ENCODE data around the gene PAFAH1B2.
"Not testable (repeated sequence)": the region's sequence is repeated elsewhere in the genome, so short reads cannot be mapped to it uniquely, and the experiment has no call there.

PAFAH1B2 gene

DNA sequence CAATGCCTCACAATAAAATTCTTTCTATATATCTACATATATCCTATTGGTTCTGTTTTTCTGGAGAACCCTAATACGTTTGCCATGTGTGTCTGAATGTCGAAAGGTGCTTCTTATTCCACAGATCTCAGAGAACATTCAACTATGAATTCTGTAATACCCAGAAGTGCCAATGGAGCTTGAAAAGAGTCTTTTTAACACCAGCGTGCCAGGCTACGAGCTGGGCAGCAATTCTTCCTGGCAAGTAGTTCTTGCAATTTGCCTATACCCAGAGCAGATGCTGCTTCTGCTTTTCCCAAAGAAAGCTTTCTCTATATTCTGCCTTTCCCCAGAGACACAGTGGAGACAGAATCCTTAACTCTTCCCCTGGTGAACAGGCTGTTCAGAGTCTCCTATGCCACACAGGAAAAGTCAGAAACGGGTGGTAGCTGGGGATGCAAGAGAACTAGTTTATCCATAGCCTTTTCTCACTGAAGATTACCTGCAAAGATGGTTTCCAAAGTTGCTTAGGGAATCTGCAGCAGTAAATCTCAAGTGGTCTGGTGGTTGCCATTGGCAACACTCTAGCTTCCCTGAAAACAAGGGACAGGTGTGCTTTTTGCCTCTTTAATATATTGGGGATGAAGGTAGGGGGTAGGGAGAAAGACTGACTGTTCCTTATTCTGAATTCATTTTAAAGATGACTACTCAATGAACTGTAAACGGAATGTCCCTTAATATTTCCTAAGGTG lies 16.8 kb upstream of the PAFAH1B2 start:
- no peak for DNase-seq

DNA sequence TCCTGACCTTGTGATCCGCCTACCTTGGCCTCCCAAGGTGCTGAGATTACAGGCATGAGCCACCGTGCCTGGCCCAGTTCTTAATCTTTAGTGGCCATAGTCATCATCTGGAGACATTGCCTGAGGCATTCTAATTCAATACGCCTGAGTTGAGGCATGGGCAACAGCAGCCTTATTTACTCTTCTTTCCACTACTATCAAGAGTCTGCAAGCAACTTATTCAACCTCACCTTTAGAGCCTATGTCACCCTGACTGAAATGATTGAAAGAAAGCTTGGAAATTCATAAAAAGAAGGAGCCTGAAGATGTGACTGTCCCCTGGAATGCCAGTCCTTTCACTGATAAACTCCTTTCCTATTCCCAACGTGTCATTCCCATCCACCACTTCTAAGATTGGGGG lies 15.8 kb upstream of the PAFAH1B2 start:
- DNase-seq: no peak

DNA sequence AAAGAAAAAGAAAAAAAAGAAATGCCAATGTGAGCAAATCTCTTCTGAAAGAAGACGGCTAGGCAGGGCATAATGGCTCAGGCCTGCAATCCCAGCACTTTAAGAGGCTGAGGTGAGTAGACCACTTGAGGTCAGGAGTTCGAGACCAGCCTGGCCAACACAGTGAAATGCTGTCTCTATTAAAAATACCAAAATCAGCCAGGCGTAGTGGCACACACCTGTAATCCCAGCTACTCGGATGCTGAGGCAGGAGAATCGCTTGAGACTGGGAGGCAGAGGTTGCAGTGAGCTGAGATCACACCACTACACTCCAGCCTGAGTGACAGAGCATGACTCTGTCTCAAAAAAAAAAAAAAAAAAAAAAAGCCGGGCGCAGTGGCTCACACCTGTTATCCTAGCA lies 13.7 kb upstream of the PAFAH1B2 start:
- not testable (repeated sequence) for DNase-seq

DNA sequence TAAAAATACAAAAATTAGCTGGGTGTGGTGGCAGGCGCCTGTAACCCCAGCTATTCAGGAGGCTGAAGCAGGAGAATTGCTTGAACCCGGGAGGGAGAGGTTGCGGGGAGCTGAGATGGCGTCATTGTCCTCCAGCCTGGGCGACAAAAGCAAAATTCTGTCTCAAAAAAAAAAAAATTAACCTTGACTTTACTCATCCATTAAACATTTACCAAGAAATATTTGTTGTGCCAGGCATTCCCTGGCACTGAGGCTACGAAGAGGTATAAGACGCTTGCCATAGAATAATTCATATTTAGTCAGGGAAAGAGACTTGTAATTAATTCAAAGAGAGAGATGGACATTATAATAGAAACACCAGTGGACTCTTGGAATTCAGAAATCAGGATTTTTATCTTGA lies 13.2 kb upstream of the PAFAH1B2 start:
- DNase-seq: no peak

DNA sequence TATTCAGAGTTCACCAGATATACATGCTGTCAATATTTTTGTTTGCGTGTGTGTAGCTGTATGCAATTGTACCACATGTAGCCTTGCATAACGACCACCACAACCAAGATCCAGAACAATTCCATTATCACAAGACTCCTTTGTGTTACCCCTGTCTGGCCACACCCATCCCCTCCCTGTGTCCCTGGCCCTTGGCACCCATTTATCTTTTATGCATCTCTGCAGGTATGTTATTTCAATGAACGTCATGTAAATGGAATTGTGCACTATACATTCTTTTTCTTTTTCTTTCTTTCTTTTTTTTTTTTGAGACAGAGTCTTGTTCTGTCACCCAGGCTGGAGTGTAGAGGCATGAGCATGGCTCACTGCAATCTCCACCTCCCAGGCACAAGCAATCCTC lies 9.7 kb upstream of the PAFAH1B2 start:
- no peak for DNase-seq

DNA sequence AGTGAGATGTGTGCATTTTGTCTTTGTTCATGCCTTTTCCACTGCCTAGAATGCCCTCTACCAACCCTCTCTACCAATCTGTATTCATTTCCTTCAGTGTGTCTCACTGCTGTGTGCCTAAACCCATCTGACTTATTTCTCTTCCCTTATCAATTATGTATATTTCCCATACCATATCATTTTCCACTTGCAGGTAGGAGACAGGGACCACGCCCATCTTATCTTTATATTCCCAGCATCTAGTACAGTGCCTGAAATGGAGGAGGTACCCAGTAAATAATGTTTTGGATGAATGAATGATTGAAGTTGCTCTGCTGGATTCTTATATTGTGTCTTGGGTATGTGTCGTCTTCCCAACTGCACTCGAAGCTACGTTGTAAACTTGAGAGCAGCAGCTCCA lies 9.1 kb upstream of the PAFAH1B2 start:
- DNase-seq: not testable (repeated sequence)

DNA sequence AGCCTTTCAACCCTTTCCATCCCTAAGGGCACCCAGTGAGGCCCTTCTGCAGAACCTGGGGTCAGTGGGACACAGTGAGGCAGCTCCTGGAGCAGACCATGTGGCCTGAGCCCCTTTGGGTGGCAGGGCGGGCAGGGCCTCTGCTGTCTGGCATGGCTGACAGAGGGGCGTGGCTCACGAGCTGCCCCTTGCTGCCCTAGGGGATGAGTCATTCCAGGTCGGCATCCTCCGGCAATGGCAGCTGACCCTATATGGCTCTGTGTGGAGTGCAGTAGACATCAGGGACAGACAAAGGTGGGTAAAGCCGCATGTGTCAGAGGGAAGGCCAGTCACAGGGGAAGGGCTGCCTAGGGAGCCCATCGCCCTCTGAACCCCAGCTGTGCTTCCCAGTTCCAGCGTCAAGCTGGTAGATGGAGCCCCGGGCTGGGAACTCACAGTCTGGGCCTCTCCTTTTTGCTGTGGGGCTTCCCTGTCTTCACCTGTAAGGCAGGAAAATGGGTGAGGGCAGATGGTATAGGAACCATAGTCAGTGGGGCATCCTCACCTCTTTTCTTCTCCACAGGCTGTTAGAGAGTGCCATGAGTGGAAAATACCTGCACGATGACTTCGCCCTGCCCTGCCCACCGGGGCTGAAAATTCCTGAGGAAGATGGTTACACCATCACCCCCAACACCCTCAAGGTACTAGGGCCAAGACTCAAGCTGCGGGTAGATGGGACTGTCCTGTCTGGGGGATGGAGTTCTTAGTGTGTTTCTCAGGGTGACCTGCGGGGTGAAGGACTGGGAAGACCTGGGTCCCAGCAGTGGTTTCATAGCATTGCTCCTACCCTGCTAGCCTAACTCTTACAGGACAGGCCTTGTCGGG lies 6.6 kb upstream of the PAFAH1B2 start:
- not testable (repeated sequence) for DNase-seq

DNA sequence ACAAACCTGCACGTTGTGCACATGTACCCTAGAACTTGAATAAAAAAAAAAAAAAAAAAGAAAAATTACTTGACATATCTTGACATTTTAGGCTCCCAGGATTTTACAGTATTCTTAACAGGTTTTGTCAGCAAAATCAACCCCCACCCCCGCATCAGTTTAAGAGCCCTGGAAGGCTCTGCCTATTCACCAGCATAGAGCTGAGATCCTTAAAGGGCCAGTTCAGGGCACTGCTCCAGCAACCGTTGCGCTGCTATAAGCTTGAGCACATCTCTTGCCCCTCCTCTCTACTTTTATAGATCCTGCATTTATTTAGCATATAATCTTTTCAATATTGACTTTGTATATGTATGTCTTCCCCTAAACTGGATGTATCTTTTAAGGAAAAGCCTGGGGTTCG lies 697 bp upstream of the PAFAH1B2 start:
- DNase-seq: peak in 1 of 2 donors; percentile 19

DNA sequence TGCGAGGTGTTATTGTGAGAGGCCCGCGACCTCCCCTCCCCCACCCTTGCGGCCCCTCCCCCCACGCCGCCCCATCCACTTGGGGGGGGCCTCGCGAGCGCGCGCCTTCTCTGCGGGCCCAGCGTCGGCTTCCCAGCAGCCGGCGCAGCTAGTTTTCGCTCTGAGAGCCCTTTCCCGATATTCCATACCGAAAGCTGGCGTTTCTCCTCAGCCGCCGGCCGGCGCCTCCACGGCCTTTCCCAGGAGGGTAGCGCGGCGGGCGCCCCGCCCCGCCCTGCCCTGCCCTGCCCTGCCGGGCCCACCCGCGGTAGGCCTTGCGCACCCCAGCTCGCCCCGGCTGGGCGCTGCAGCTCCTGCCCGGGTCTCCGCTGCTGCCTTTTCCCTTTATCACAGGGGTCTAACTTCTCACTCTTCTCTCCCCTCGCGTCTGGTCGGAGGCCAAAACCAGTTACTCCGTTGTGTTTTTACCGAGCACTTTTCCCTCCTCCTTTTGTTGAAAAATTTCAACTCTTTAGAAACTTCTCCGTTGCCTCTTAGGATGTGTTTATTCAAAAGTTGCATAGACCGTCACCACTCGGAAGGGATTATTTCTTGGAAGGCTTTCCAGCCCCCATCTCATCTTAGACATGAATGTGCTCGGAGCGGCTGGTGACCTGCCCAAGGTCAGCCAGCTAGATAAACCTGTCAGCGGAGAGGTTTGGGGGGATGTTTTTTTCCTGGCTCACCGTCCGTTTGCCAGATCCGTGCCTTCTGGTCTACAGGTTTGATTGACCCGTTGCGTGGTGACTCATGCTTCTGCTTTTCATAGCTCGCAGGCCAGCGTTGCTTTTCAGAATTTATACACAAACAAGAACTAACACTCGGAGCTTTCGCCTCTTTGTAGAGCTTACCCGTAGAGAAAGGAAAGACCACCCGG lies 648 bp downstream of the PAFAH1B2 start:
- DNase-seq: peak; percentile 22 to 55

DNA sequence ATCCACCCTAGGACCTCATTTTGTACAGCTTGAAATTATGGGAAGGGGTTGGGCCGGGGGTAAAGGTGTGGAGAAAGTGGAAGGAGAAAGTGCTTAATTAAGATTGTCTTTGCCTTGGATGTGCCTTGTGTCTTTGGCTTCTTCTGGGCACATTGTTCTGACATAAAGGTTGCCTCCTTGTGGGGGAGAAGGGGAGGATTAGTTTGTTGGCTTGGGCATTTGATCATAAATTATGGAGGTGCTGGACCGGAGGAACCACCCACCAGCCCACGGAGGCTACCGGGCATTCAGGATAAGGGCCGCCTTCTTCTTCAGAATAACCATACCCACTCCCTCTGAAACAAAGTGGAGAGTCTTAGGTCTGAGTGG lies 1.3 kb downstream of the PAFAH1B2 start:
- DNase-seq: peak in 1 of 2 donors; percentile 36

DNA sequence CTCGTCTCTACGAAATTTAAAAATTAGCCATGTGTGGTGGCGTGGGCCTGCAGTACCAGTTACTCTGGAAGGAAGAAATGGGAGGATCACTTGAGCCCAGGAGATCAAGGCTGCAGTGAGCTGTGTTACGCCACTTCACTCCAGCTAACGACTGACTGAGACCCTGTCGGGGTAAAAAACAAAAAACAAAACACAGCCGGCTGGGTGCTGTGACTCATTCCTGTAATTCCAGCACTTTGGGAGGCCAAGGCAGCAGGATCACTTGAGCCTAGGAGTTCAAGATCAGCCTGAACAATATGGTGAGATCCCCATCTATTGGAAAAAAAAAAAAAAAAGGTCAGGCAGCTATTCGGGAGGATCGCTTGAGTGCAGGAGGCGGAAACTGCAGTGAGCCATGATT lies 2.4 kb downstream of the PAFAH1B2 start:
- DNase-seq: no peak

DNA sequence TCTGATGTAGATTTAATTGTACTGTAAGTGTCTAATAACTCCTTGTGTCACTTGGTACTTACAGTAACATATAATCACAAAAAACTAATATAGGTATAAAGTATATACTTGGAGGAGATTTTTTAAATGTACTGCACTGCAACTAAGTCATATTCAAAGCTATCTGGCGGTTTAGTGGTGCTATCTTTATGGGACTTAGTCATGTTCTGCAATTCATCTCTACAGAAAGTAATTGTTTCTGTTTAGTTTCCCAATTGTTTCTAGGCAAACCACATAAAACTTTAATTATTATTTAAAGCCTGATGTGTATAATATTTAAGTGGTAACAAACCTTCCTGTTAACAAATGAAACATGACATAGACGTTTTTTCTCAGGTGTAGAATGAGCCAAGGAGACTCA lies 8.0 kb downstream of the PAFAH1B2 start:
- DNase-seq: no peak

DNA sequence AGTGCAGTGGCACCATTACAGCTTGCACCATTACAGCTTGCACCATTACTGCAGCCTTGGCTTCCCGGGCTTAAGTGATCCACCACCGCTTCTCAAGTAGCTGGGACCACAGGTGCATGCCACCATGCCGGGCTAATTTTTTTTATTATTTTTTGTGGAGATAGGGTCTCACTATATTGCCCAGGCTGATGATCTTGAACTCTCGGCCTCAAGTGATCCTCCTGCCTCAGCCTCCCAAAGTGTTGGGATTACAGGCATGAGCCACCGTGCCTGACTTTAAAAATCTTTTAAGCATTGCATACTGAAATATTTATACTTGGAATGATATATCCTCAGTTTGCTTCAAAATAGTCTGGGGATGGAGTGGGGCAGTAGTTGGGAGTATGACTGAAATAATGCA lies 10.4 kb downstream of the PAFAH1B2 start:
- no peak for DNase-seq

DNA sequence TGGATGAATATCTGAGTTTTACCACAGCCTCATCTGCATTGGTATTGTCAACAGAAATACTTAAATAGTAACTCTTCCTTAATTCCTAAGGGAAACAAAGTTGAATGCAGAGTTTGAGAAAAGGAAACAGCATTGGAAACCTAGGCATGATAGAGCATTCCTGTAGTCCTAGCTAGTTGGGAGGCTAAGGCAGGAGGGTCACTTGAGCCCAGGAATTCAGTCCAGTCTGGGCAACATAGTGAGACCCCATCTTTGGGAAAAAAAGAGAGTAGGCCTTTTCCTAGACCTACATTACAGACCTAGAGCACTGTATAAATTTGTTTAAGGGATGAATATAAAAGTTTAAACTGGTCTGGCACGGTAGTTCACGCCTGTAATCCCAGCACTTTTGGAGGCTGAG lies 13.4 kb downstream of the PAFAH1B2 start:
- no peak for DNase-seq

DNA sequence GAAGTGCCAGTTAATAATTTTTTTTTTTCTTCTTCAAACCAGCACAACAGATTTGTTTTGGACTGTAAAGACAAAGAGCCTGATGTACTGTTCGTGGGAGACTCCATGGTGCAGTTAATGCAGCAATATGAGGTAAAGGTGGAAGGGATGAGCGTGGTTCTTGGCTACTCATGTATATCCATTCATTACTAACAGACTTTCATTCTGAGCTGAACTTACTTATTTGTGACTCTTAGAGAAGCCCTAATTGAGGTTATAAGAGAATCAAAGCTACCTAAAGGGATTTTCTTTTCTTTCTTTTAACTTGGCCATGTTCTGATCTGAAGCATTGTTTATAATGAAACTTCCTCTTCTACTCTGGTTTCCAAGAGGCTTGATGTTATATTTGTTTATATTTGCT lies 15.8 kb downstream of the PAFAH1B2 start:
- no peak for DNase-seq

DNA sequence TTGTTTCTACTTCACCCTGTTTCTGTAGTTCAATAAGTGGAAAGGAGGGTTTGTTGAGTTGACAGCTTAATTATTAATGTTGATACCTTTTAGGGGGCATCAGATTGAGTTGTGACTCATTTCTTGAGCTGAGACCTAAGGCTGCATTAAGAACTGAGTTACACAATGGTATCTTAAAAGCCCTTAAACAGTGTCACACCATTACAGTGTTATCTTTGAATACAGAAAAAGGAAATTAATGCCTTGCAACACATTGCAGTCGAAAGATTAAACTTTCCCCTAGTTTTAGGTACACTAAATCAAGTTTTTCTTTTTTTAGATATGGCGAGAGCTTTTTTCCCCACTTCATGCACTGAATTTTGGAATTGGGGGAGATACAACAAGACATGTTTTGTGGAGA lies 16.7 kb downstream of the PAFAH1B2 start:
- DNase-seq: no peak

DNA sequence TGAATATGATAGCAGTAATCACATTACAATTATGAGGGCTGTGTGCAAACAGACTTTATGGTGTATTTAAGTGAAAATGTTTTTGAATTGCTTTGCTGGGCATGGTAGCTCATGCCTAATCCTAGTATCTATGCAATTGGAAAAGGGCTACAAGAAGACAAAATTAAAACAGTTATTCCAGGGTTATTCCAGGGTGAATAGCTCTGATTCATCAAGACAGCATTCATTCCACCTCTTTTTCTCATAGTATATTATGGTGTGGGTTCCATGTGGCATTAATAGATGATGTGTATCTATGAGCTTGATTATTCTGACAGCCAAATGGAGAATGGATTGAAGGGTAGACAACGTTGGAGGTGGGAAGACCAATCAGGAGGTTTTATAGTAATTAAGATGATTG lies 22.4 kb downstream of the PAFAH1B2 start:
- no peak for DNase-seq

DNA sequence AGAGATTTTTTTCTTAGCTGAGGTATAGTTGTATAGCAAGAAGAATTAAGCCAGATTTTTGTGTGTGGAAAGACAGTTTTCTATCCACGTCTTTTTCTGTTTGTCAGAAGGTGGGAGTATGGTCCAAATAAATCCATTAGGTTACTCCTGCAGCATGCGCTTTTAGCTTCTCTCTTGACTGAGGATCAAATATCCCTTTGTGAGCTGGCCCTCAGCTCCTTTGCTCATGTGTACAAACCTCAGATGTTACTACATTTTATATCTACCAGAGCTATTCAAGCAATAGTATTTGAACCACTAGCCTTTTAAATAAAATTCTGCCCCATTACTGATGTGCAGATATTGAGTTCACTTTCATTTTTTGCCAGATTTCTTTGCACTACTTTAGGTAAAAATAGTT lies 25.6 kb downstream of the PAFAH1B2 start:
- no peak for DNase-seq

DNA sequence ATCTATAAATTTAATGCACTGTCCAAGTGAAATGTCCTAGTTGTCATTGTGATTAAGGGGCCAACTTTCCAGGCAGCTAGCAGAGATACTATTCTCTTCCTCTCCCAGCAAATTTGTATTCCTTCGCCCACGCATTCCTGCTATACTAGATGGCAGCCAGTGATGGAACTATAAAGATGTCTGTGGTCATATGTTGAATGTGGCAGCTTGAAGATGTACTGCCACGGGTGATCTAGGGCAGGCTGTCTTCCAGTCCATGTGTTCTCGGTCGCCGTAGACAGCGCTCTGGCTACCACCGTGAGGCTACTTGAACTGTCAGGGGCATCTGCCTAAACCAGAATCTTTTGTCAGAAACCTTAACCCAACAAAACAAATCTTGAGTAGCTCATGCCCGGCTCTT lies 26.1 kb downstream of the PAFAH1B2 start:
- no peak for DNase-seq

DNA sequence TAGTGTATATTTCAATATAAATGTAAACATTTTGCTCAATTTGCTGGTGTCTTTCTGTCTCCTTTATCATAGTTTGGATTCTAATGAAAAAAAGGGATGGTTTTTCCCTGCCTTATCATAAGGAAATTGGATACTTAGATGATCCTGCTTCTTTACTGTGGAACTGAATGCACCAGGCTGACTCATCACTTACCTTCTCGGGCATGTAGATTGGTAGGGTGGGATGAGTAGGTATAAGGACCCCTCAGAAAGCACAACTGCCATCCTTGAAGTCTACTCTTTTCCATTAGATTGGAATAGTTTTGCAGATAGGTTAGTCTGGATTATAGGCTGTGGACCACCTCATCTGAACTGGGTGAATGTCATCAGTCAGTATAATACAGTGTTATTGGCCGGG lies 26.9 kb downstream of the PAFAH1B2 start:
- no peak for DNase-seq

DNA sequence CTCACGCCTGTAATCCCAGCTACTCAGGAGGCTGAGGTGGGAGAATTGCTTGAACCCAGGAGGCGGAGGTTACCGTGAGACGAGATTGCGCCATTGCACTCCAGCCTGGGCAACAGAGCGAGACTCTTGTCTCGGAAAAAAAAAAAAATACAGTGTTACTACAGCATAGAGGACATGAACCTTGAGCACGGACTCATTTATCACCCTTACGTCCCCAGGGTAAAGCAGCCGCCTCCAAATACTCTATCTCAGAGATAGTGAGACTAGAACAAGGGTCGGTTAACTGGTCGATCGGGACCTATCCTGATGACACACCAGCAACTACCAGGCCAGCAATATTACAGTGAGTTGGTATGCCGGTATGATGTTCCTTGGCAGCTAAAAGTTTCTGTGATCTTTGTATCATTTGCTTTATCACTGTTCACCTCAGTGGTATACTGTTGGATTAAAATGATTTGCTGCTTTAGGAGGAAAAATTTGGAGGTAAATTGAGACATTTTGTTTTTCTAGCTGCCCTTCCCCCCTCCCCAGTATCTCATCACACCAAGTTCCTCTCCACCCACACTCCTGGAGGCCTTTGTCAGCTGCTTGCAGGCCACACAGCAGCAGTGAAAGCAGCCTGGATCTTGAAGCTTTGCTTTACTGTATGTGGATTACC lies 27.4 kb downstream of the PAFAH1B2 start:
- no peak for DNase-seq

DNA sequence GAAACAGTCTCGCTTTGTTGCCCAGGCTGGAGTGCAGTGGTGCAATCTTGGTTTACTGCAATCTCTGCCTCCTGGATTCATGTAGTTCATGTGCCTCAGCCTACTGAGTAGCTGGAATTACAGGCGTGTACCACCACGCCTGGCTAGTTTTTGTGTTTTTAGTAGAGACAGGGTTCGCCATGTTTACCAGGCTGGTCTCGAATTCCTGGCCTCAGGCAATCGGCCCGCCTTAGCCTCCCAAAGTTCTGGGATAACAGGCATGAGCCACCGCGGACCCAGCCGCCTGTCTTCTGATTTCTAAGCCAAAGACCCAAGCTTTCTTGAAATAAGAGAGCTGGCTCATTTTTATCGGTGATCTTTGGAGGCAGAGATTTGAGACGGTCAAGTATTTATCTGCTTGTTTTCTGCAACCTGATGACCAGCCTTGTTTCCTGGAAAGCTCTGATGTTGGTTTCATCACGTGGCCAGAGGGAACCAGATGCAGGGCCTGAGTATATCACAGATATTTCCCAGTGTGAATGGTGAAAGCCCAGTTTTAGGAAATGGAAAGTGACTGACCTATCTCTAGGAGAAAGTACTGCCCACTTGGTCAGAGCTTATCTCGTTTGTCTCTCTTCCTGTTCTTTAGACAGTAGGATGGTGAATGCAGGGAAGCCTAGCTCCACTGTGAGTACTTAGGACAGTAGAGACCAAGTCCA lies 28.8 kb downstream of the PAFAH1B2 start:
- DNase-seq: no peak
